DND-41 (cell line): ENCODE results near the gene MACROD2.
A peak's percentile ranks its signal among the peaks of the same experiment; 100 is the strongest.

Source experiments
- ATAC-seq: fragments of 200-7000 bp; cut with Tn5 transposase; 3 replicates; pipeline ENCODE4 v1.9.1; 2021; ENCODE audit warnings: low read depth; ENCODE audit not compliant: insufficient read depth
- DNase-seq: peaks from one replicate; pipeline ENCODE4 v3.0.0-alpha.2; 2020
- H2AFZ ChIP-seq: 2 replicates; pipeline ENCODE4 v1.6.0; 2012; ENCODE audit warnings: low read depth, low read length
- H3K27ac ChIP-seq: 2 replicates; pipeline ENCODE4 v1.5.1; 2012; ENCODE audit warnings: low read length, inconsistent platforms
- H3K27me3 ChIP-seq: fragments of 200-600 bp; sonication (generic); 2 replicates; pipeline ENCODE4 v1.6.0; 2012; ENCODE audit warnings: low read length, mild to moderate bottlenecking, inconsistent platforms; ENCODE audit not compliant: insufficient read depth, poor library complexity
- H3K36me3 ChIP-seq: 2 replicates; pipeline ENCODE4 v1.5.1; 2012; ENCODE audit warnings: low read length, inconsistent platforms; ENCODE audit not compliant: insufficient read depth
- H3K4me1 ChIP-seq: 2 replicates; pipeline ENCODE4 v1.5.1; 2012; ENCODE audit warnings: mild to moderate bottlenecking, low read length; ENCODE audit not compliant: insufficient read depth
- H3K4me2 ChIP-seq: 2 replicates; pipeline ENCODE4 v1.6.0; 2012; ENCODE audit warnings: mild to moderate bottlenecking, moderate library complexity, low read length, inconsistent platforms; ENCODE audit not compliant: insufficient read depth
- H3K4me3 ChIP-seq, 2 experiments: fragments of 200-600 bp in 1 of 2; shearing (Covaris generic) in 1 of 2; 2 replicates each; pipeline ENCODE4 v1.5.1; 2012 to 2016; ENCODE audit warnings: inconsistent platforms in 2 of 2, low read length in 2 of 2, mild to moderate bottlenecking in 2 of 2, low read depth in 1 of 2, moderate library complexity in 1 of 2
- H3K79me2 ChIP-seq: 2 replicates; pipeline ENCODE4 v1.6.0; 2012; ENCODE audit warnings: low read length, inconsistent platforms; ENCODE audit not compliant: insufficient read depth
- H3K9ac ChIP-seq: 2 replicates; pipeline ENCODE4 v1.6.0; 2012; ENCODE audit warnings: low read depth, mild to moderate bottlenecking, inconsistent platforms, low read length, moderate library complexity
- H3K9me3 ChIP-seq: 2 replicates; pipeline ENCODE4 v1.5.1; 2012; ENCODE audit warnings: low read length, moderate library complexity, mild to moderate bottlenecking, inconsistent platforms; ENCODE audit not compliant: insufficient read depth, severe bottlenecking
- H4K20me1 ChIP-seq: 2 replicates; pipeline ENCODE4 v1.6.0; 2012; ENCODE audit warnings: low read length; ENCODE audit not compliant: insufficient read depth
- CTCF ChIP-seq: IDR thresholded peaks from 2 replicates; pipeline ENCODE4 v1.5.1; 2012; ENCODE audit warnings: borderline replicate concordance, low read length, moderate library complexity, mild to moderate bottlenecking; ENCODE audit not compliant: poor library complexity, severe bottlenecking; ENCODE audit errors: extremely low read depth
- EZH2 ChIP-seq: IDR thresholded peaks from 3 replicates; pipeline ENCODE4 v1.6.1; 2012; ENCODE audit warnings: borderline replicate concordance, low read depth, mild to moderate bottlenecking, moderate library complexity, low read length, inconsistent platforms; ENCODE audit not compliant: severe bottlenecking

Gene MACROD2

GRCh38 chr20:15919118-15919517 is 1923.8 kb downstream of the MACROD2 start:
- no peak overlapping the region for H3K4me3 ChIP-seq
- TF ChIP-seq EZH2 (no peak), CTCF (no peak)
- no peak overlapping the region for H2AFZ ChIP-seq
- H4K20me1 ChIP-seq: no peaks in the 10 kb centered on the region
- DNase-seq (no peak), ATAC-seq (peak; percentile 67)
- no peaks in the 10 kb centered on the region for H3K36me3 ChIP-seq
- H3K9ac ChIP-seq: no peak overlapping the region
- H3K79me2 ChIP-seq: no peaks in the 10 kb centered on the region
- no peaks in the 10 kb centered on the region for H3K4me1 ChIP-seq
- no peak overlapping the region for H3K27ac ChIP-seq
- no peak overlapping the region for H3K4me2 ChIP-seq
- no peaks in the 10 kb centered on the region for H3K27me3 ChIP-seq
- H3K9me3 ChIP-seq: no peaks in the 10 kb centered on the region

- Histone ChIP-seq H2AFZ (no peak overlapping the region), H3K9me3 (no peaks in the 10 kb centered on the region), H3K4me3 (no peak overlapping the region), H3K4me2 (no peak overlapping the region), H3K27ac (no peak overlapping the region), H3K4me1 (no peaks in the 10 kb centered on the region), H3K27me3 (no peaks in the 10 kb centered on the region), H4K20me1 (no peaks in the 10 kb centered on the region), H3K79me2 (no peaks in the 10 kb centered on the region), H3K9ac (no peak overlapping the region), H3K36me3 (no peaks in the 10 kb centered on the region)
- DNase-seq (no peak), ATAC-seq (no peak)
- TF ChIP-seq EZH2 (no peak), CTCF (no peak)
Measured at GRCh38 chr20:15921930-15922329, 1926.6 kb downstream of the MACROD2 start.

GRCh38 chr20:15922556-15922955 is 1927.2 kb downstream of the MACROD2 start:
- H3K27me3 ChIP-seq: no peaks in the 10 kb centered on the region
- DNase-seq (no peak), ATAC-seq (no peak)
- H3K4me2 ChIP-seq: no peak overlapping the region
- no peaks in the 10 kb centered on the region for H4K20me1 ChIP-seq
- H3K36me3 ChIP-seq: no peaks in the 10 kb centered on the region
- H3K4me1 ChIP-seq: no peaks in the 10 kb centered on the region
- no peak for TF ChIP-seq EZH2
- no peak for TF ChIP-seq CTCF
- H3K9me3 ChIP-seq: no peaks in the 10 kb centered on the region
- H3K27ac ChIP-seq: no peak overlapping the region
- no peak overlapping the region for H2AFZ ChIP-seq
- H3K4me3 ChIP-seq: no peak overlapping the region
- H3K79me2 ChIP-seq: no peaks in the 10 kb centered on the region
- no peak overlapping the region for H3K9ac ChIP-seq

GRCh38 chr20:15923030-15923776 is 1927.9 kb downstream of the MACROD2 start:
- Histone ChIP-seq H3K4me1 (no peaks in the 10 kb centered on the region), H3K4me3 (no peak overlapping the region), H3K4me2 (no peak overlapping the region), H2AFZ (no peak overlapping the region), H3K27ac (no peak overlapping the region), H3K9me3 (no peaks in the 10 kb centered on the region), H3K27me3 (no peaks in the 10 kb centered on the region), H4K20me1 (no peaks in the 10 kb centered on the region), H3K9ac (no peak overlapping the region), H3K36me3 (no peaks in the 10 kb centered on the region), H3K79me2 (no peaks in the 10 kb centered on the region)
- ATAC-seq: no peak
- no peak for DNase-seq
- TF ChIP-seq EZH2: no peak
- TF ChIP-seq CTCF: no peak
